Endothelial cell of umbilical vein (primary cell): ENCODE measurements around the gene FRMD4A.

Experiments used
- CTCF ChIP-seq, 2 donors: IDR thresholded peaks; 1 replicate in 1 of 2; 2 replicates in 1 of 2; pipeline ENCODE4 v1.5.1; 2011; ENCODE audit warnings: low read length in 2 of 2, mild to moderate bottlenecking in 2 of 2, moderate library complexity in 2 of 2, control low read depth in 1 of 2, inconsistent platforms in 1 of 2, low read depth in 1 of 2; ENCODE audit not compliant: insufficient read depth in 1 of 2; ENCODE audit errors: extremely low read depth in 1 of 2
- EZH2 ChIP-seq: IDR thresholded peaks from 2 replicates; pipeline ENCODE4 v1.6.1; 2012; ENCODE audit warnings: borderline replicate concordance, low read depth, mild to moderate bottlenecking, moderate library complexity, low read length, inconsistent platforms; ENCODE audit not compliant: severe bottlenecking
- GATA2 ChIP-seq: IDR thresholded peaks from 2 replicates; pipeline ENCODE4 v1.7.0; 2011; ENCODE audit warnings: low read depth, mild to moderate bottlenecking, moderate library complexity, mixed read lengths, low read length; ENCODE audit not compliant: insufficient read length, insufficient read depth
- JUN ChIP-seq: IDR thresholded peaks from 2 replicates; pipeline ENCODE4 v1.6.1; 2011; ENCODE audit warnings: borderline replicate concordance, low read depth; ENCODE audit not compliant: insufficient read length, insufficient read depth
- POLR2A ChIP-seq: IDR thresholded peaks from 2 replicates; pipeline ENCODE4 v1.6.1; 2012; ENCODE audit warnings: low read depth, mild to moderate bottlenecking, control low read depth, low read length
- POLR2AphosphoS5 ChIP-seq: IDR thresholded peaks from 2 replicates; pipeline ENCODE4 v1.6.1; 2012; ENCODE audit warnings: low read depth, mild to moderate bottlenecking, control low read depth, low read length, moderate library complexity; ENCODE audit not compliant: insufficient read depth
- TF ChIP-seq, protein P1 (sequence below): IDR thresholded peaks from 2 replicates; pipeline ENCODE4 v1.6.1; 2011; ENCODE audit not compliant: insufficient read depth, insufficient read length

DNA sequence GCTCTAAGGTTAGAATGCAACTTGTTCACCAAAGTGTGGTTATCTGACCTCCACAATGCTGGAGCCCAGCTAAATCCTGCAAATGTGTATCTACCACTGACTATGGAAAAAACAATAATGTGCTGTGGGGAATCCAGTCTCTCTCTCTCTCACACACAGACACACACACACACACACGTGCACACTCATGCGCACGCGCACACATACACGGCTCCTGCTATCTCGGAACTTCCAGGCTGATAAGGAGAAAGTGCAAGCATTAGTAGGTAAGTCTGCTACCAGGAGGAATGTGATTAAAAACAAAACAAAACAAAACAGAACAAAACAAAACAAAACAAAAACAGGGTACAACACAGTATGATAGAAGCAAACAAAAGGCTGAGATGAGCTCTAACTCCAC, 205.2 kb downstream of the FRMD4A start:
- no peak for TF ChIP-seq CTCF (IDR thresholded peaks at IDR 0.05; ENCODE audit: extremely low read depth in 1 of 2, insufficient read depth in 1 of 2, low read depth in 1 of 2, low read length in 2 of 2)
- no peak for TF ChIP-seq POLR2A
- no peak for TF ChIP-seq EZH2
- TF ChIP-seq POLR2AphosphoS5, result no peak
- no peak for TF ChIP-seq GATA2
- TF ChIP-seq, protein P1, sequence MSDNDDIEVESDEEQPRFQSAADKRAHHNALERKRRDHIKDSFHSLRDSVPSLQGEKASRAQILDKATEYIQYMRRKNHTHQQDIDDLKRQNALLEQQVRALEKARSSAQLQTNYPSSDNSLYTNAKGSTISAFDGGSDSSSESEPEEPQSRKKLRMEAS, result no peak
- no peak for TF ChIP-seq JUN
